HG03432 (cell line): Measurements from ENCODE around the gene DENND6A.
"Not testable (repeated sequence)": the region's sequence is repeated elsewhere in the genome, so short reads cannot be mapped to it uniquely, and the experiment has no call there.

Source experiments
- ATAC-seq: cut with Tn5 transposase; IDR thresholded peaks from one replicate; pipeline ENCODE4 v1.9.1; 2021; ENCODE audit warnings: mild to moderate bottlenecking, moderate library complexity; ENCODE audit not compliant: unreplicated experiment

DENND6A gene, protein sequence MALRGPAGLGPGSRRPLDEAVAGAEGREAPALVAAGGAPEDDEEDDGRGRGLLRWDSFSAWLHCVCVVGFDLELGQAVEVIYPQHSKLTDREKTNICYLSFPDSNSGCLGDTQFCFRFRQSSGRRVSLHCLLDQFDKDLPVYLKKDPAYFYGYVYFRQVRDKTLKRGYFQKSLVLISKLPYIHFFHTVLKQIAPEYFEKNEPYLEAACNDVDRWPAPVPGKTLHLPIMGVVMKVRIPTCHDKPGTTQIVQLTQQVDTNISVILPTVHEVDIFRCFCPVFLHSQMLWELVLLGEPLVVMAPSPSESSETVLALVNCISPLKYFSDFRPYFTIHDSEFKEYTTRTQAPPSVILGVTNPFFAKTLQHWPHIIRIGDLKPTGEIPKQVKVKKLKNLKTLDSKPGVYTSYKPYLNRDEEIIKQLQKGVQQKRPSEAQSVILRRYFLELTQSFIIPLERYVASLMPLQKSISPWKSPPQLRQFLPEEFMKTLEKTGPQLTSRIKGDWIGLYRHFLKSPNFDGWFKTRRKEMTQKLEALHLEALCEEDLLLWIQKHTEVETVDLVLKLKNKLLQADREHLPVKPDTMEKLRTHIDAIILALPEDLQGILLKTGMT

DNA sequence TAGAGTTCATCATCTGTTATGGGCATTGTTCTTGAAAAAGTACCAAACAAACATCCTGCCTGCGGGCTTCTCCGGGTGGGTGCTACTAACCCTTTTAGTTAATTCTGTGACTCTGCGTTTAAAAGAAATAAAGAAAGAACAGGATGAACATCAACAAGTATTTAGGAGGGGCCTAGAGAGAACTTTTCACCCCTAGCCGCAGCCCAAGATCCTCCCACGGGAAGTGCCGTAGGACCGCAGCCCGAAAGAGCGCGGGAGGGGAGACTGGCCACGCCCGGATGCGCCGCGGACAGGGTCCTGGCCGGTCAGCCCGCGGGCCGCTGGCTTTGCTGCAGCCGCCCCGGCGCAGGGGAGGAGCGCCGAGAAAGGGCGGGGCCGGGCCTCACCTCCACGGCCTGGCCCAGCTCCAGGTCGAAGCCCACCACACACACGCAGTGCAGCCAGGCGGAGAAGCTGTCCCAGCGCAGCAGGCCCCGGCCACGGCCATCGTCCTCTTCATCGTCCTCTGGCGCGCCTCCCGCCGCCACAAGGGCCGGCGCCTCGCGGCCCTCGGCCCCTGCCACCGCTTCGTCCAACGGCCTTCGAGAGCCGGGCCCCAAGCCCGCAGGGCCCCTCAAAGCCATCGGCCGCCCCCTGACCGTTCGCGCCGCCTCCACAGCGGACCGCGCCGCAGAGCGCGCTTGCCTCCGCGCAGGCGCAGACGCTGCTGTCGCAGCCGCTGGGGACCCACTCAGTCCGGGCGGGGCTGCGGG is at the start of gene DENND6A:
Gene DENND6A (minus strand): TSS at position 682 of the 752 bp plus-strand sequence. CDS start 59 bp downstream, at position 623.
- peak; percentile 84 for ATAC-seq

DNA sequence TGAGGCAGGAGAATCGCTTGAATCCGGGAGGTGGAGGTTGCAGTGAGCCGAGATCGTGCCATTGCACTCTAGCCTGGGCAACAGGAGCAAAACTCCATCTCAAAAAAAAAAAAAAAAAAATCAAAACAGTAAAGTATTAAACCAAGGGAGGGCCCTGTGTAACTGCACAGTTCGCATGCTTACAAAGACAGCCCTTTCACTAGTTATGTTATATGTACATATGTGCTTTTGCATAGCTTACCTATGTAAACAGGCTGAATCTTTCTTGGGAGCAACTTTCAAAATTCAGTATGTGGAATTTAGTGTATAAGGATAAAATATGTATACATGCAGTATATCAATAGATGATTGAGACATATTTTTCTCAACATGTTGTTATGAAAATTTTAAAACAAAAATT is 47.1 kb upstream of the DENND6A start:
- ATAC-seq, result no peak

DNA sequence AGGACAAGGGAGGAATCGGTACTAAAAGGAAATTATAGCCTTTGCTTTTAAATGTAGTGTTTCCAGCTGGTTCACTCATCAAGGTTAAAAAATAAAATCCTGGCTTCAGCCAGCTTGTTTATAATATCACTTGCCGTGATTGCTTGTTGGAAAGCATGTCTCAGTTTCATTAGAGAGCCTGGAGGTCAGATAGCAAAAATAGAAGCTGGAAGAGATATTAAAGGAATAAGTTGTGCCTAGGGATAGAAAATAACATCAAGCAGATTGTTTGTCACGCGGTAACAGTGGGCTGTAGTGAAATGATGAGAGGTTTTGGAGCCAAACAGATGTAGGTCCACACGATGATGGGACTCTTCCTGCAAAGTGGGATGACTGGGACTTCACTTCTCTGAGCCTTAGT is 45.5 kb upstream of the DENND6A start:
- ATAC-seq, result no peak

DNA sequence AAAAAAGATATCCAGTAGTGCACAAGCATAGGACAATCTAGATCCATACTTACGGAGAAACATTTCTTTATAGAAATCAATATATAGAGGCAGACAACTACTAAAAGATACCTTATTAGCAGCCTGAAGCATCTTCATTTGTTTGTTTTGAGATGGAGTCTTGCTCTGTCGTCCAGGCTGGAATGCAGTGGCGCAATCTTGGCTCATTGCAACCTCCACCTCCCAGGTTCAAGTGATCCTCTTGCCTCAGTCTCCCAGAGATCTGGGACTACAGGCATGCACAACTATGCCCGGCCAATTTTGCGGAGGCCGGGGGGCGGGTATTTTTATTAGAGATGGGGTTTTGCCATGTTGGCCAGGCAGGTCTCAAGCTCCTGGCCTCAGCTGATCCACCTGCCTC is 45.0 kb upstream of the DENND6A start:
- ATAC-seq, result no peak

DNA sequence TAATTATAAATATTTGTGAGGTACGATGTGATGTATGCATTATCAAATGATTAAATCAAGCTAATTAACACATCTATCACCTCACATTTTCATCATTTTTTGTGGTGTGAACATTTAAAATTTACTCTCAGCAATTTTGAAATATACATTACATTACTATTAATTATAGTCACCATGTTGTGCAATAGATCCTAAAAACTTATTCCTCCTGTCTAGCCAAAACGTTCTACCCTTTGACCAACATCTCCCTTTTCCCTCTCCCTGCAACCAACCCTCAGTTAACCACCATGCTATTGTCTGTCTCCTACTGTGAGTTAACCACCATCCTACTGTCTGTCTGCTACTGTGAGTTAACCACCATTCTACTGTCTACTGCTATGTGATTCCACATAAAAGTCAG is 42.5 kb upstream of the DENND6A start:
- no peak for ATAC-seq

DNA sequence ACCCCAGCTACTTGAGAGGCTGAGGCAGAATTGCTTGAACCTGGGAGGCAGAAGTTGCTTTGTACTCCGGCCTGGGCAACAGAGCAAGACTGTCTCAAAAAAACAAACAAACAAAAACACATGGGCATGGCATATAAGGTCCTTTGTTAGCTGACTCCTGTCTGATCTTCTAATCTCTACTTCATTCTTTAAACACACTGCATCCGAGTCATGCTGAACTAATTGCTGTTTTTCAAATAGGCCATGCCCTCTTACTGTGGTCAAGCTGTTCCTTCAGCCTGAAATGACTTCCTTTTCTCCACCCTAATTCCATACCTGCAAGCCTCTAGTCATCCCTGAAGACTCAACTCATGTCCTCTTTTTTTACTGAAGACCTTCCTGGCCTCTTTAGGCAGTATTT is 40.9 kb upstream of the DENND6A start:
- no peak for ATAC-seq

DNA sequence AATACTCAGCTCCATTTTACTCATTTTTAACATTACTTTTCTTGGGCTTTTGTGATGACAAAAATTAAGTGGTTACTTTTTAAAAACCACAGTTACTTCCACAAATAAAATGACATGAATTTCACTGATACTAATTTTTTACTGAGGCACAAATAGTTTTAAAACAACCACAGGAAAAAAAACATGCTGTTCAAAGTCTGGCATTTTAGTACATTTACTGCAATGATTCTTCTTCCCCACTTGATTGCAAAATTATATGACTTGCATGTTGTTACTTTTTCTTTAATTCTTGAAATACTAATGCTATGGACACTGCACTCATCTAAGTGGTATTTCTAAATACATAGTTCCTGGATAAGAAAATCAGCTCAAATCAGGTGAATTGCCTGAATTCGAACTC is 38.4 kb upstream of the DENND6A start:
- no peak for ATAC-seq

DNA sequence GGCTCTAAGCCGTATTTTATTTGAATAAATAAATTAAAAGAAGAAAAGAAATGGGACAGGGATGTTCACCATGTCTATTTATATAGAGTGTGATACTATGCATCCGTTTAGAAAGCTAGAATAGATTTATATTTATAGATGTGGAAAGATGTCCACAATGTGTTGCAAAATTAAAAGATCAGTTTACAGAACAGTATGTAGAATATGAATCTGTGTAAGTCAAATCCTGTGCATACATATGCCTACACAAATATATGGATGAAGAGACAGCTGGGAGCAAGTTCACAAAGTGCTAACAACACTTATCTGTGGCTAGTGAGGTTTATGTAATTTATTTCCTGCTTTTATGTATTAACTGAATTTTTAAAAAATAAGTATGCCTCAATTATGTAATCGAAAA is 37.8 kb upstream of the DENND6A start:
- no peak for ATAC-seq

DNA sequence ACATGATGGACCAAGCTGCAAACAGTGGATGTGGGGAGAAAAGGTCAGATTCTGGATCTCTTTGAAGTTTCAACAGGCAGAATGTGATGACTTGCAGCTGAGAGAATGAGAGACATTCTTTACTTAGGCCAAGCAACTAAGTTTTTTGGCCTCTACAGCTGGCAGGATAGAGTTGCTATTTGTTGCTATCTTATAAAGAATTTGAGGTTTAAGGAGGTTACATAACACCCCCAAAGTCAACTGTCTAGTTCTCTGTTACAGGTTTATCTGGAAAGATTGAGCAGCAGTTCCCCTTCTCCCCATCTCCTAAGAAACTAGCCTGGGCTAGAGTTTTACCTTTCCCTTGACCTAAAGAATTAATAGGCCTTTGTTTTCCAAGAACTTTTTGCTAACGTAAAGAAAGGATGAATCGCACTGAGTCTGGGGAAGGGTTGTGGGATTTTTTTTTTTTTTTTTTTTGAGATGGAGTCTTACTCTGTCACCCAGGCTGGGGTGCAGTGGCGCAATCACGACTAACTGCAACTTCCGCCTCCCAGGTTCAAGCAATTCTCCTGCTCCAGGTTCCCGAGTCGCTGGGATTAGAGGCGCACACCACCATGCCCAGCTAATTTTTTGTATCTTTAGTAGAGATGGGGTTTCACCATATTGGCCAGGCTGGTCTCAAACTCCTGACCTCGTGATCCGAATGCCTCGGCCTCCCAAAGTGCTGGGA is 36.6 kb upstream of the DENND6A start:
- no peak for ATAC-seq

DNA sequence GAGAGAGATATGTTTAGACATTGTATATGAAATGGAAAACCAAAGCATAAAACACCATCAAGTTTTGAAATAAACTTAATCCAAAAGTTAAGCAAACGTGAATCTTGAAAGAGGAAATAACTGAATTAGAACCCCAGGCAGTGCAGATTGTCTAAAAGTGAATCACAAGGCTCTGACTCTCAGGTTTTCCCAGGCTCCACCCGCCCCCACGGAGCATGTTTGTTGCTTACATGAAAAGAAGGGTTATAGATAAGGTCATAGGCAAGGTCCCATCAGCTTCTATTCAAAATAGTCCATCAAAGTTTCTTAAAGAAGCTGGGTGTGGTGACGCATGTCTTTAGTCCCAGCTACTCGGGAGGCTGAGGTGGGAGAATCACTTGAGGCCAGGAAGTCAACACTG is 34.2 kb upstream of the DENND6A start:
- no peak for ATAC-seq

DNA sequence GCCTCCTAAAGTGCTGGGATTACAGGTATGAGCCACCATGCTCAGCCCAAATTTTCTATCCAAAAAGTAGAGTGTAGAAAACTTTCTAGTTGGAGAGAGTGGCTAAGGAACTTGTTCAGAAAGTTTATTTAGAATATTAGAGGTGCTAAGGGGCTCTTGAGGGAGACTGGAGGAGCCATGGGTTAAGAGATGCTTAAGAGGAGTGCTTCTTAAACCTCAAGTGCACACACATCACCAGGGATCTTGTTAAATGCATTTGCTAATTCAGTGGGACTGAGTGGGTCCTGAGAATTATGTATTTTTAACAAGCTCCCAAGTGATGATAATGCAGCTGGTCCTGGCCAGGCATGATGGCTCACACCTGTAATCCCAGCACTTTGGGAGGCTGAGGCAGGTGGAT is 33.5 kb upstream of the DENND6A start:
- no peak for ATAC-seq

DNA sequence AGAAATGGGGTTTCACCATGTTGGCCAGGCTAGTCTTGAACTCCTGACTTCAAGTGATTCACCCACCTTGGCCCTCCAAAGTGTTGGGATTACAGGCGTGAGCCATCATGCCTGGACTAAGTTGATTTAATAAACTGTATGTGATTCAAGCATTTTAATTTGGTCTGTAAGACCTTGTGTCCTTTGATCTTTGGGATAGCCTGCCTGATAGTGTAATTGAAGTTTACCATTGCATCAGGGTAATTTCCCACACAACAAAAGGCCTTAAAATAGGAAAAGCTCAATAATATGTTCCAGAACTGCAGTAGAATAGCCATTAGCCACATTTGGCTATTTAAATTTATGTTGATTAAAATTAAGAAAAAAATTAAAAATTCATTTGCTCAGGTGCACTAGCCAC is 25.2 kb upstream of the DENND6A start:
- ATAC-seq, result no peak

DNA sequence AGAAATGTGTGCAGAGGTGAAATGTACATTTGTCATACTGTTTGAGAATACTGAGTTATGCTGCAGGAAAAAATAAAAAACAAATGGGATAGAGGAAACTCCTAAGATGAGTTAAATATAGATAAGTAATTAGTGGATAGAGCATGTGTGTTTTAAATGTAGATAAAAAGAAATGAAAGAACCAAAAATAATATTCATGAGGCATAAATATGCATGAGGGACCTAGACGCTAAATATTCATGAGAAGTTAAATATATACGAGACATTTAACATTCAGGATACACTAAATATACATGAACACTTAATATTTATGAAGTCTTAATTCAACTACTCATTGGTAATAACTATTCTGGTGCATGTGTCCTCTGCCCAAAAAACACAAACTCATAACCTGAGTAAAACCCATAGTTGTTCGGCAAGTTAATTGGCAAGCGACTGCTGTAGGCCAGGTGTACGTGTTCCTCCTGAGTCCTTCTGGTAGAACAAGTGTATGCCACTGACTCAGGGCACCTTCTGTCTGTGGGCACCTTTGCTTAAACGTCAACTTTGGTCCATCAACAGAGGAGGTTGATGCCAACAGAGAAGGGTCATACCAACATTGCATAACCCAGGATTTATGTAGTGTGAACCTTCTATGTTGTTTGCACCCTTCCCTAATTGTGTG is 24.5 kb upstream of the DENND6A start:
- ATAC-seq, result no peak

DNA sequence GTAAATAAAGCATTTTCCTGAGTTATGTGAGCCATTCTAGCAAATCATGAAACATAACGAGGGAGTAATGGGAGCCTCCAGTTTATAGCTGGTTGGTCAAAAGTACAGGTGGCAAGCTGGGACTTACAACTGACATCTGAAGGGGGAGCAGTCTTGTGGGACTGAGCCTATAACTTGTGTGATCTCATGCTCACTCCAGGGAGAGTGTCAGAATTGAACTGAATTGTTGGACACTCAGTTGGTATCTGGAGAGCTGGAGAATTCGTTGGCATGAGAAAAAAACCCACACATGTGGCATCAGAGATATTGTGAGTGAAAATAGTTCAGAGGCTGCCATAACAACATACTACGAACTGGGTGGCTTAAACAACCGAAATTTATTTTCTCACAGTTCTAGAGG is 22.8 kb upstream of the DENND6A start:
- no peak for ATAC-seq

DNA sequence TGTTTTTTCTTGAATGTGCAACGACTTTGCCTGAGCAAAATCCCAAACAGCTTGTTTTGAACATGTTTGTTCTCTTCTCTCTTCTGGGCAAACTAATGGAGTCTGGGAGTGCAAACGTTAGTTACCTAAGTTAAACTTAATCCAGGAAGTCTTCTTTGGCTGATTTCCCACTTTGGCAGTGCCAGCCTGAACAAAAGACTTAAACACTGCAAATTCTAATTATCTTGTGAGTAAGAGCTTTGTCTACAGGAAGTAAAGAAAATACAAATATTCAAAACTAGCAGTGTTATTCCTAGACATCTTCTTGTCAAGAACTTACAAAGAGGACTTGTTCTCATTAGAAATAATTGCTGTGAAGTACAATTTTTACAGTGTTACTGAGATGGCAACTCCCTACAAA is 16.7 kb upstream of the DENND6A start:
- ATAC-seq, result no peak

DNA sequence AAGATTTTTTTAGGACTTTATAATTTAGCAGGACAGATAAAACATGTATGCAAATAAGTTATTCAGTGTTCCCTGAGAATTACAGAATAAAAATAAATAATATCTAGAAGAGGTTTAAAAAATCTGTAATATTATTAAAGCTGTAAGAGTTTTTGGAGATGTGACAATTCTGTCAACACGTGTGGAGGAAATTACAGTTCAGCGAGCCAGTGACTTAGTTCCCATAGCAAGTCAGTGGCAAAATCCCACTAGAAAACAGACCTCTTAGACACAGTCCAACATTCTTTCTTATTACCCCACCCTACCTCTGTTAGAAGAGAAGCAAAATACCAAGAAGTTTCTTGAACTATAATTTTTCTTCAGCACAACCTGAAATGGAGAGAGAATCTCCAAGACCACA is 16.2 kb upstream of the DENND6A start:
- no peak for ATAC-seq

DNA sequence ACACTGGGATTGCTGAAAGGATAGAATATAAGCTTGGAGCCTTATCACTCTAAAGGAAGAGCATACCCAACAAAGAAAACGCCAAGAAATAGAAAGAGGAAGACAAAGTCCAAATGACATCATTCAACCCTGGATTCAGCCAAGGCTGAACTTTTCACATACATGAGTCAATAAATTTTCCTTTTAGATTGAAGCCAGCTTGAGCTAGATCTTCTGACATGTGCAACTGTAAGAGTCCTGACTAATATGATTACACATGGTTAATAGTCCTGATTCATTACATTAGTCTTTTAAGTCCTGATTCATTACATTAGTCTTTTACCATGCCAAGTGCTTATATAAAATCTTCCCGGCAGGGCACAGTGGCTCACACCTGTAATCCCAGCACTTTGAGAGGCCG is 13.6 kb upstream of the DENND6A start:
- ATAC-seq, result no peak

DNA sequence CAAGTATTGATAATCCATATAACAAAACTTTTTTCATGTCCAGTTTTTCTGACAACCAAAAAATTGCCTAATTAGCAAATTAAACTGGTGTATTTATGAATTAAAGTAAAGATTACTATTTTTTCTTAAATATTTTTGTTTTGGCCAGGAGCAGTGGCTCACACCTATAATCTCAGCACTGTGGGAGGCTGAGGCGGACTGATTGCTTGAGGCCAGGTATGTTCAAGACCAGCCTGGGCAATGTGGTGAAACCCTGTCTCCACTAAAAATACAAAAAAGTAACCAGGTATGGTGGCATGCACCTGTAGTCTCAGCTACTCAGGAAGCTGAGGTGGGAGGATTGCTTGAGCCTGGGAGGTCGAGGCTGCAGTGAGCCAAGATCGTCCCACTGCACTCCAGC is 12.5 kb upstream of the DENND6A start:
- not testable (repeated sequence) for ATAC-seq

DNA sequence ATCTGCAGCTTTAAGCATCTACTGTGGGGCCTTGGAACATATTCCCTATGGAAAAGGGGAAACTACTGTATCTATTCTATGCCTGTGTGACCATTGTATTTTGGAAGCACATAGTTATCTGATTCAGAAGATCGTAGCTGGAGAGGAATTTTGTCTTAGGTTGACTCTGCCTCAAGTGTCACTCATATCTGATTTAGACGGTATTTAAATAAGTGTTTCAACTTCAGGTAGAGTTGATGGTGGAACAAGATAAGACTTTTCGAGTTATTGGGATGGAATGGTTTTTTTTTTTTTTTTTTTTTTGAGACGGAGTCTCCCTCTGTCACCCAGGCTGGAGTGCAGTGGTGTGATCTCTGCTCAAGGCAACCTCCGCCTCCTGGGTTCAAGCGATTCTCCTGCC is 8.9 kb upstream of the DENND6A start:
- no peak for ATAC-seq

DNA sequence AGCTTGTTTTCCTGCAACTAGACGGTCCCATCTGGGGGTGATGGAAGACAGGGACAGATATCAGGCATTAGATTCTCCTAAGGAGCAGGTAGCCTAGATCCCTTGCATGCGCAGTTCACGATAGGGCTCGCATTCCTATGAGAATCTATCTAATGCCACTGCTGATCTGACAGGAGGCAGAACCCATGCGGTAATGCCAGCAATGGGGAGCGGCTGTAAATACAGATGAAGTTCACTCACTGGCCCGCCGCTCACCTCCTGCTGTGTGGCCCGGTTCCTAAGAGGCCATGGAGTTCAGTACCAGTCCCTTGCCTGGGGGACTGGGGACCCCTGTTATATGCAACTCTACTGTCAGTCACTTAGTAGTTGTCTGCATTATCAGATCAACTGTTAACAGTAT is 7.9 kb upstream of the DENND6A start:
- ATAC-seq, result no peak

DNA sequence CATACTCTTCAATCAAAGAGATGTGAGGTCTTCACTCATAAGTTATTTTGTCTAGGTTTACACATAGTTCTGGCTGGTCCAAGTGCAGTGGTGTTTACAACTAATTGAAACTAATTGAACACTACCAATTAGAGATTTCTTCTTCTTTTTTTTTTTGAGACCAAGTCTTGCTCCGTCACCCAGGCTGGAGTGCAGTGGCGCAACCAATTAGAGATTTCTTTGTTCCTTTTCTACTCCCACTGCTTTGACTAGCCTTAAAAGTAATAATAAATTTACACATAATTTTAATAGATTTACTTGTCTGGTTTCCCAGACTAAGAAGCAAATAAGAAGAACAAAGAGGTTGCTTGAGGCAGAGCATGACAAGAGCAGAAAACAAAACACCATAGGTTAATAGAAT is 6.7 kb upstream of the DENND6A start:
- no peak for ATAC-seq
